GM21447 (cell line): ENCODE results near the gene GABRG3.

Experiments
- ATAC-seq: cut with Tn5 transposase; IDR thresholded peaks from one replicate; pipeline ENCODE4 v1.9.1; 2021; ENCODE audit not compliant: unreplicated experiment

GABRG3 gene

DNA sequence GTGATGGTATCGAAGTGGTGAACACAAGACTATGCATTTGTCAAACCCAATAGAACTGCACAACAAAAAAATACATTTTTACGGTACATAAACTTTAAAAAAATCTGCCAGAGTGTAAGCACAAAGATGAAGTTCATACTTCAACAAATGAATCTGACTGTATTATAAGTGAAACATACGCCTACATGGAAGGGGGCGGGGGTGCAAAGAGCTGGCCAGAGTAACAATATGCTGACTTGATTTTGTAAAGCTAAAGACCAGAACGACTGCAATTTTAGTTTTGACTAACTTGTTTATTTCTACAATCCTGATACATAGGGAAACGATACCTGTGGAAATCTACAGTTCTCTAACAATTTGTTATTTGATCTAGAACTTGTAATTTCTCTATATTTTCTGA, 426.0 kb downstream of the GABRG3 start:
- no peak for ATAC-seq

DNA sequence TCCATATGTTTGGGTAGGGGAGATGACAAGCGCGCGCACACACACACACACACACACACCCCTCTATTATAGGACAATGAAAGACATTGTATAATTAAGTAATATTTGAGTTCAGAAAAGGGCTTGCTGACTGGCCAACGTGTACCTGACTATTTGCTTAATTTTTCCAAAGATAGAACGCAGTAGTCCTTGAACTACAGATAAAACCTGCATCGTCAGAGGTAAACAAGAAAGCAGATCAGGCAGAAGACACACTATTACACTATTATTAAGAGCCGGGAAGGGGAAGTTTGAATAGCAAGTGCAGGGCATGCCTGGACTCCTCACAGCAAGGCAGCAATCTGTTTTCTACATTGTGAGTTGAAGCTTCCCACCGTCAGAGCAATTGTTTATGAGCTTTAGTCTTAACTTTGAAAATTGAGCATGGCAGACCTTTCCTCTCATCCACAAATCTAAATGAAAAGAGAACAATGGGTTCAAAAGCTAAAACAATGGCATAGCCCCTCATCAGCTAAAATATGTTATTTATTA, 427.7 kb downstream of the GABRG3 start:
- ATAC-seq = no peak

- no peak for ATAC-seq
These were observed 428.3 kb downstream of the GABRG3 start for GRCh38 chr15:27399241-27399640.

- ATAC-seq = no peak
These were observed 430.5 kb downstream of the GABRG3 start for GRCh38 chr15:27401471-27401870.

GRCh38 chr15:27408428-27408827, 437.4 kb downstream of the GABRG3 start:
- ATAC-seq = no peak

GRCh38 chr15:27410996-27411605, 440.1 kb downstream of the GABRG3 start:
- no peak for ATAC-seq

- no peak for ATAC-seq
These were observed 441.4 kb downstream of the GABRG3 start for GRCh38 chr15:27412415-27412814.

GRCh38 chr15:27414168-27414870, 443.3 kb downstream of the GABRG3 start:
- ATAC-seq = no peak

DNA sequence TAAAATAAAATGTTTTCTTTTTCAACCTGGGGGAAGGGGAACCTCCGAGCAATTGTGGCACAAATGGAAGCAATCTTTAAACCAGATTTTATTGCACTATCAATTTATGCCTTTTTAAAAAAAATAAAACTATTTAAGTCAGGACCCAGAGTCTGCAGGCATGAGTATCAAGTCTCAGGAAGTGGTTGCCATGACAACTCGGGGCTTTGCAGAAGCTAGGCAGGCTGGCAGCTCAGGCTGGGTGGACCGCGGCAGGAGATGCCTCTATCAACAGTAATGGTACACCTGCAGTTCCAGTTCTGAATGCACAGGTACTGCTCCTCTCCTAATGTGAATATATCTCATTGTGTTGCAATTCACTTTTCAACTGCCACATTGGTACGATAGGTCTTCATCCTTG, 447.7 kb downstream of the GABRG3 start:
- no peak for ATAC-seq

- ATAC-seq = no peak
These were observed 452.0 kb downstream of the GABRG3 start for GRCh38 chr15:27422997-27423396.

- no peak for ATAC-seq
These were observed 455.8 kb downstream of the GABRG3 start for GRCh38 chr15:27426805-27427204.

GRCh38 chr15:27427276-27427675, 456.3 kb downstream of the GABRG3 start:
- ATAC-seq = no peak

DNA sequence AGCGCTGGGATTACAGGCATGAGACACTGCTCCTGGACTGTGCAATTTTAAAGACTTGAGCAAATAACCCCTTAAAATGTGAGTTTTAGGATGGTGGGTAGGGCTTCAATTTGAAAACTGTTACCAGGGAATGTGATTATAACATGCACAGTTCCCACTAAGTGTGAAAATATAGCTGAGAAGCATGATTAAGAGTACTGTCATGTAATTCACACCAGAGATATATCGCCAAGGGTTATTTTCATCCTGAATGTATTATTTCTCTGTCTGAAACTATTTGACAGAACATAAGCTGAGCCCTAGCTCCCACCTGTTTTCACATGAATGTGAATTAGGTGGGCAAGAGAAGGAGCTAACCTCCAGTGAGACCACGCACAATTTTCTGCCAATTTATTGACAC, 457.2 kb downstream of the GABRG3 start:
- ATAC-seq = no peak

- ATAC-seq = no peak
These were observed 458.6 kb downstream of the GABRG3 start for GRCh38 chr15:27429577-27429976.

GRCh38 chr15:27433604-27434003, 462.6 kb downstream of the GABRG3 start:
- ATAC-seq = no peak

DNA sequence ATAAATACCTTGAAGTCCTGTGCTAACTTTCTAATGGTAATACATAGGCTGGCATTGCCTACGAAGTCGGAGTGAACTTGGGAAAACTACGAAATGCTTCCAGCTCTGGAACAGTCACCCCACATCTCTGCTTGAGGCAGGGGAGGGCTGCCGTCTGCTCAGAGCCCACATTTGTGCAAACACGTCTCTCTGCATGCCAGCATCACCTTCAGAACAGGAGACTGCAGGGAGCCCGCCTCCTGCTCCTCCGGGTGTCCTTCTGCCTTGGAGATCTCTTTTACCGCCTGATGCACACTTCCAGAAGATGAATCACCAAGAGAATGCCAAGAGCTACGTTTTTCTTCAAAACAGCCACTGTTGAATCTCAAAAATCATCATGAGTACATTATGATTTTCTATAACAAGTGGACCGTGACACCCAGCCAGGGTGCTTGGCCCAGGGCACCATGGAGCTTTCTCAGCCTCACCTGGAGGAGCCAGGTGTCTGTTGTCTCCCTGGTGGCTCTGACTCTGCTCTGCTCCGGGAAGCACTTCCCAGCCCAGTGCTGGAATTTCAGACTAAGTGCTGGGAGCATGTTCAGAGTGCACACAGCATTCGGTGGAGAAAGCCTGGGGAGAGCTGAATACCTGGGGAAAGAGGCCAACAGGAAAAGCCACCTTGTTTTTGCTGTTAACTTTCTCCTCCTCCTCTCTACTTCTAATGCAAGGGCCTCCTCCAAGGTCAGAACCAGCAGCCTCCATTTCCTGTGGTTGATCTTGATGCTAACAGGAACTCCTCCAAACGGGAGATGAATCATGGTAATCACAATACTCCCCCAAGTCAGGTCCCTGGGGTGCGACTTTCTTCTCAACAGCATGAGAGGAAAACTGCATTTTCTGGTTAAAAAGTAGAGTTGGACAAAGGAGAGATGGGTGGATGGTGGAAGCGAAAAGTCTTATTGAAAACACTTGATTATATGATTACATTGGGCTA, 467.7 kb downstream of the GABRG3 start:
- ATAC-seq = no peak

DNA sequence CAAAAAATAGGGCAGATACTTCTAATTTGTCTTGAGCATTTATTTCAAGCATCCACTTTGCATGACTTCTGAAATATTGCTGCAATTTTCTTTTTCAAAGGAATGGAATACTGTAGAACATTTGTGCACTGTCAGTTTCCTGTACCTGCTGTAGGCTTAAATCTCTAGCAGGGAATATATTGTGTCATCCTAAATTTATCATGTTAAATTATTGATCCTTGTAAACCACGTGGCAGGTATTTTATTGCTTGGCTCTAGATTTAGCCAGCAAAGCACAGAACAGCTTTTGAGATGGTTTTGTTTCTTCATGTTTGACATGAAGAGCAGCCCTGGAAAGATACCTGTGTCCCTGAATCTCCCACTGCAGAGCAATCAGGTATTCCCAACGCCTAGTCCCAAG, 470.1 kb downstream of the GABRG3 start:
- no peak for ATAC-seq

DNA sequence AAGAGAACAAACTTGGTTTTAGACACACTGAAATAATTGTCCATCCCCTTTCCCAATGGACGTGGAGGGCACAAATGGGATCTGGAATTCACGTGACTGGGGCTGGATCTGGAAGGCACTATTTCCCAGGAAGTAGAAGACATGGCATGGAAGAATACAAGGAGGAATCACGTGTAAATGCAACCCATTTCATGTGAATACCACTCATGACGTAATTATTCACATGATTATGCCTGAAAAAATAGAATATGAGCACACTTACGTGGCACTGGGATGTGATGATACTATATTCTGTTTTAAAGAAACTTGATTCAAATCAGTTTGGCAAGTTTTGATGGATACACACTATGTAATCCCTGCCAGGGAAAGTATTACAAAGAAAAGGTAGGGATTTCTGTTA, 477.3 kb downstream of the GABRG3 start:
- ATAC-seq = no peak

DNA sequence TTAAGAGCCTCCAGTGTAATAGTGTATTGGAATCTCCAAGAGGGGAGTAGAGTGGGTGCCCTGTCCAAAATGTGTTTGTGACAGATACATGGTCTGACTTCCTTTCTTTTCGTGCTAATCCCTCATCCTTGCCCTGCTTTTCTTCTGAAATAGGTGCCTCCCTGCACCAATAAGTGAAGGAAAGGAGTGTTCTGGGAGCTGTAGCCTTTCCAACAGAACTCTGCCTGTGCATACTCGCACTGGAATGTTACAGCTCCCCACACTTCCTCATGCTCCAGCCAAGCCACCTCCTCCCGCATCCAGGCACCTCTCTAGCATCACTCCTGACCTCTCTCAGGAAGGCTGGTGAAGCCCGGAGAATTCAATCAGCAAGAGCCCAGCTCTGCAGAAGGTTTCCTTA, 478.0 kb downstream of the GABRG3 start:
- no peak for ATAC-seq

GRCh38 chr15:27449941-27450340, 479.0 kb downstream of the GABRG3 start:
- no peak for ATAC-seq

DNA sequence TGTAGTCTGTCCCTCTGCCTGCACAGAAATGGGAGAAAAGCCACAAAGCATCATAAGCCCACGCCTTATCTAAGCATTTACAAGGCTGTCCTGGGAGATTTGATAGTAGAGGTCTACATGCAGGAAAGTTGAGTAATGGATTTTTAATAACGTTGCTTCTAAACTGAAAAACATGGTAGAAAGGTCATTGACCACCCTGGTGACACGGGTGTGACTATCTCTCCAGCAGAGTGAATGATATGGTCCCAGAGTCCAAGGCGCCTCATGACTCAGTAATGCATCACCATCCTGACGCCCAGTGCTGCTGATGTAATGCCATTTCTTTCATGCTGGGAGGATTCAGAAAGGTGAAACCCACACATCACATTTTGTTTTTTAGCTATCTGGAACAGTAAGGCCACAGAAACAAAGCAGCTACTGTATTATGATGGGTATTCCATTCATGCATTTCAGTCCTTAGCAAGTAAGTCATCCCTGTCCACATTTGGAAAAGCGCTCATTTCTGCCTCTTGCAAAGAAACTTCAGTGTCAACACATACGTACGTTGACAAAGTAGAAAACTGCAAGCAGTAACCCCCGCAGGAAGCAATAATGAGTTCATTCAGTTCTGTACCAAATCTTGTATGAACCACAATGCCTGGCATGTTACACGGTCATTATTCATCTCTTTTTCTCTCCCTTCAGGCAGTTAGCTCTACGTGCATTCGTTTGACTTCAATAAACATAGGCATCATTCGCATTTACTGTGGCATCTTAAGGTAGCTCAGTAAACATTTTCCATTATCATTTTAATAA, 483.5 kb downstream of the GABRG3 start:
- no peak for ATAC-seq
